Breast epithelium (tissue), 3 donors: ENCODE results near the gene PPM1H.

ENCODE experiments used
- CTCF ChIP-seq, 3 donors: fragments of 450-650 bp; IDR thresholded peaks; one replicate each; pipeline ENCODE4 v1.5.1; 2016 to 2017; ENCODE audit warnings: antibody characterized with exemption in 3 of 3, mild to moderate bottlenecking in 3 of 3, moderate library complexity in 3 of 3
- POLR2A ChIP-seq: fragments of 450-650 bp; IDR thresholded peaks from one replicate; pipeline ENCODE4 v1.6.1; 2016; ENCODE audit warnings: antibody characterized with exemption, mild to moderate bottlenecking, moderate library complexity

- TF ChIP-seq POLR2A (no peak), CTCF (IDR thresholded peaks at IDR 0.05) (no peak)
Observed at GRCh38 chr12:62794218-62794583, 140.7 kb downstream of the PPM1H start.
